RKO (cell line): Measurements from ENCODE around the gene DNAJC6.
"Not testable (repeated sequence)": the region's sequence is repeated elsewhere in the genome, so short reads cannot be mapped to it uniquely, and the experiment has no call there.

Source experiments
- DNase-seq: peaks from one replicate; pipeline ENCODE4 v3.0.0-alpha.2; 2016; ENCODE audit warnings: low spot score

DNAJC6 gene

DNA sequence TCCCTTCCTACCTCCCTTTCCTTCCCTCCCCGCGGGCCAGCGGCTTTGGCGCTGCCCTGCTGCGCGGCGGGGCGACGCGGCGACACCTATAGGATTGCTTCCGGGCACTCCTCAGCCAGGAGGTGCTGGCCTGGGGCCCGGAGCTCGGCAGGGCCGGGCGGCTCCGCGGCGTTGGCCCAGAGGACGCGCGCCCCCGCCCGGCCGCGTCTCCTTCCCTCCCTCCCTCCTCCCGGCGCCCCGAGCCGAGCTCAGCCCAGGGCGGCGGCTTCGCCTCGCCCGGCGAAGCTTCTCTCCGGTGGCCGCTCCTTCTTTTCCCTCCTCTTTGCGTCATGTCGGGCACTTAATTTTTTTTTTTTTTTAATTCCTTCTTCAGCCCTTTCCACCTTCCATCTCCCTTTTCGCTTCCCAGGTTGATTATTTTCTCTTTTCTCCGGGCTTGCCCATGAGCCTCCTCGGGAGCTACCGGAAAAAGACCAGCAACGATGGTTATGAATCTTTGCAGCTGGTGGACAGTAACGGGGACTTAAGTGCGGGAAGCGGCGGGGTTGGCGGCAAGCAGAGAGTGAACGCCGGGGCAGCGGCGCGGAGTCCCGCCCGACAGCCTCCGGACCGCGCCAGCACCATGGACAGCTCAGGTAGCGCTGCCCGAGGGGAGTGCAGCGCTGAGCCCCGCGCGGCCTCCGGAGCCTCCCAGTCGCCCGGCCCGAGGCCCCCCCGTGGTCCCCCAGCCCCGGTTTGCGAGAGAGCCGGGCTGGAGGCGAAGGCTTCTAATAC is at the start of gene DNAJC6:
TSS of gene DNAJC6 (plus strand) at position 240 of the 774 bp plus-strand sequence. CDS start at position 443, 203 bp downstream.
- peak; percentile 72 for DNase-seq

GRCh38 chr1:65259816-65260215 is 49.5 kb upstream of the DNAJC6 start:
- no peak for DNase-seq

GRCh38 chr1:65260851-65261473 is 48.4 kb upstream of the DNAJC6 start:
- DNase-seq = peak; percentile 81

DNA sequence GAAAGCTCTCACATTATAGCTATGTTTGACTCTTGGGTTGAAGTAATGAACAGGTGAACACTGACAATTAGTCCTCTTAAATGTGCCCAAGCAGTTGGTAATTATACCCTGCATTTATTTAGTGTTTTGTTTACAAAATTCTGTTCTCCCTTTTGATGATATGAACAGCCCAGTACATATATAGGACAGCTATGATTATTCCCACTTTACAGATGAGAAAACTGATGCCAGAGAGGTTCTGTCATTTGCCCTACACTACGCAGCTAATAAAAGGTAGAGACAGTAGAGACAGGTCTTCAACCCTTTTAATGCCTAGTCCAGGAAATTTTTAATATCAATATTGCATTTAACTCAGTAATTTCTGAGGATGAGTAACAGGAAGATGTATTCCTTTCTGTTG is 46.1 kb upstream of the DNAJC6 start:
- DNase-seq = no peak

GRCh38 chr1:65264197-65264929 is 45.0 kb upstream of the DNAJC6 start:
- DNase-seq = no peak

- no peak for DNase-seq
Measured at GRCh38 chr1:65265296-65265650, 44.1 kb upstream of the DNAJC6 start.

DNA sequence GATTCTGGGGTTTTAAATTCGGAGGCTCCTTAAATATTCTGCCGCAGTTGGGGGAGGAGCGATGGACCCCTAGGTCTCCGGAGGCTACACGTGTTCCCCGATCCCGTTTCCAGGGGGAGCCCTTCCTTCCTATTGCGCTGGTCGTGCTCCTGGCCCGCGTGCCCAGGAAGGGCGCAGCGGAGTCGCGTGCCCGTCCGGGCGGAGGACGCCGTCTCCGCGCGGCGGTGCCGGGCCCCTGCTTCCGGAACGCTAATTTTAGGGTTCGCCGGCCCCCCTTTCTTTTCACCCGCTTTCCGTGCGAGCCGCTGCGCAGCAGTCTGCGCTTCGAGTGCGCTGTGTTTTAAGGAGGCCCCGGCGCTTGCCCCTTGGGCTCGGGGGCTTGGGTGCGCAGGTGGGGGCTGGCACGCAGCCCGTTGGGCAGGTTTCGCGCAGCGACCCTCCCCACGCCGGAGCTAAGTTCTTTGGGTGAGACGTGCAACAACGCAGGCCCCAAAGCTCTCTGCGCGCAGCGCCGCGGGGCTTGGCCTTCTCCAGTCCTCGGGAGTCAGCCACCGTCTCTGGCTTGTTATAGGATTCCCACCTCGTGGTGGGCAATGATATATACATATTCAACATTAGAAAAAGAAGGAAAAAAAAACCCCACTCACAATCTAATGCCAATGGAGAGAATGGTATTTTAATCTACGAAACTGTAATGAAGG is 43.5 kb upstream of the DNAJC6 start:
- no peak for DNase-seq

DNA sequence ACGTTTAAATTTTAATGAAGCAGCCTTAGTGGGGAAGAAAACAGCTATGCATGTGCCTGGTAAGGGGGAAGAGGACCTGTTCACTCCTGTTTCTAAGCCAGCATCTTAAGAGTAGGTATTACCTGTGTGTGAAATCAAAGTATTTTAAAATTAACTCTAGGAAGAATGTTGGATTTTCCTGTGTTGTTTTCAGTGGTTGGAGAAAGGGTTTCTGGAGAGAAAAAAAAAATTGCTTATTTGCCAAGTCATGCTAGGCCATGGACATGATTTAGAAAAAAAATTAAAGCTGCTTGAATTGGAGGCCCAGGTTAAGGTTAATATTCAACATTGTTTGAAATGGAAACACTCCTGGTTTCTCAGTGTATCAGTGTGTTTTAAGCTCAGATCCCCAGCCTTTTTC is 42.9 kb upstream of the DNAJC6 start:
- DNase-seq = no peak

DNA sequence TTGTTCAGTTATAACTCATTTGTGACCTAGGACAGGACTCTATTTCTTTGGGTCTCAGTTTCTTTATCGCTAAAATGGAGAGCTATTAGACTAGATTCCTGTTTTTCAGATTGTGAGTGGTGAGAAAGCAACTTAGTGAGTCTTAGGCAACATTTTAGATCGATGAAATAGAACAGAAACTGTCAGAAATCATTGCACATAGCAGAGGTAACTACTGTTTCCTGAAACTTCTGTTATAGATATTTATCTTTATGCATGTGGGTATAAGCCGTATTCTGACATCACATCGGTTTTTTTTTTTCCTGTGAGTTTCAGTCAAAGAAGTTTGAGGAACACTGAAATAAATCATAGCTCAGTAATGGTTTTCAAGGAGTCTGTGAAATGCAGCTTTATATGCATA is 42.1 kb upstream of the DNAJC6 start:
- no peak for DNase-seq

DNA sequence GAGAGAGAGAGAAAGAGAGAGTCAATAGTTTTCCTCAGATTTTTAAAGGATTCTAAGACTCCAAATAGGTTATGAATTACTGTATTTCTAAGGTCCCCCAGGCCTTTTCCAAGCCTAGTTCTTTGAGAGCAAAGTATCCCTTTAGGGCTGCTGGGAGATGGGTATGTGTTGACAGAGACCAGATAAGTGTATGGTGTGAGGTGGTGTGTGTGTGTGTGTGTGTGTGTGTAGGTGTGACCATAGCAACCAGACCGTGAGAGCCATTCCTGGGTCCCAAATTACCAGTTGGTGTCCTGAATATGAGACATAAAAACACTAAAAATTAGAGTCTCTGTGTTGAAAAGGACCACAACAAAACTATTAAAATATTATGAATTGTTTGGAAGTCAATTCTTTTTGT is 41.7 kb upstream of the DNAJC6 start:
- DNase-seq = no peak

GRCh38 chr1:65269612-65270011 is 39.7 kb upstream of the DNAJC6 start:
- DNase-seq = no peak

DNA sequence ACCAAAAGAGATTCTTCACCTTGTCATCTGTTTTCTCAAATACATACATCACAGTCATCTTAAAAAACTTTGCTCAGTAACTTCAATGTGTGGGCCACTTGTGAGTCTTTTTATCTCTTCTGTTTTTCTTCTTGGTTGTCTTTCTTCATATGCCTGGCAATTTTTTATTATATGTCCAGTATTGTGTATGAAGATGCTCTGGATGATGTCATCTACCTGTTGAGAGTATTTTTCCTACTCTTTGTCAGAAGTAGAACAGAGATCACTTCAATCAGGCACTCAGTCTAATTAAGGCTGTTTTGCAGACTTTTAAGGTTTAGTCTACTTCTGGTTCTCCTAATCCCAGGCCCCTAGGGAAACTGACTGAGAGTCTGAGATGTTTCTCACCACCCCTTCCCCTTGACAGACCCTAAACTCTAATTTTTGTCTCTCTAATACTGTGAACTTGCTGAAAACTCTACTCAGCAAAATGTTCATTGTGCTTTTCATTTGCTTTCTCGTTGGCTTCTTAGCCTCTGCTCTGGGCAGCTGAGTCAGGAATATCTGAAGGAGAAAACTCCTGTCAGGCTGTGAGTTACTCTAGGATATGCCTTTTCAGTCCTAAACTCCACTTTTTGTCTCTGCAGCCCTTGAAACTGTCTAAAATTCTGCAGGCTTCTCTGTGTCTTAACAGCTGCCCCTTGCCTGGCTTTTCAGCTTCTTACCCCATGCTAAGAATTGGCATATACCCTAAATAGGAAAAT is 33.0 kb upstream of the DNAJC6 start:
- no peak for DNase-seq

GRCh38 chr1:65277605-65278347 is 31.6 kb upstream of the DNAJC6 start:
- no peak for DNase-seq

GRCh38 chr1:65278376-65279069 is 30.8 kb upstream of the DNAJC6 start:
- no peak for DNase-seq

DNA sequence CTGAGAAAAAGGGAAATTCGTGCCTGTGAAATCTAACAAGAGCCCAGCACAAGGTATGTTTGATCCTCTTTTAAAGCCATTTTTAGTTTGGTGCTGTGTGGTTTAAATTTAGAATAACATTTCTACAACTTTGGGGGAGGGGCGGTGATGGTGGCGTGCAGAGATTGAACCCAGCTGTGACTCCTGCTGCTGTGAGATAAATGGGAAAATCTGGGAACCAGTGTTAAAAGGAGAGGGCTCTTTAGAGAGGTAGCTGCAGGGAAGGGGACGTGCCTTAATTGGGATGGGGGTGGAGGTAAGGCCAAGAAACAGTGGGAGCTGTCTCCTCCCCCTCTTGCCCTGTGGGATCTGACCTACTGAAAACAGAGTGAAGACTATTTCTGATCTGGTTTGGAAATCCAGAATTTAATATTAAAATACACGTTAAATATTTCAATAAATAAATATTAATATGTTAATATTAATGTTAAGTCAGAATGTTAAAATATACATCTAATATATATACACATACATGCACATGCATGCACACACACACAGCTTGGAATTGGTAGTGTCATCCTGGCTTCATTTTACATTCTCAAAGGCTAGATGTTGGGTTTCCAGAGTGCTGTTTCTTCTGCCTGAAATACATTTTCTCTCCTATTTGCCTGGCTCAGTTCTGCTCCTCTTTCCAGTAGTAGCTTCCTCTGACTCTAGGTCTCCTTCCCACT is 30.1 kb upstream of the DNAJC6 start:
- DNase-seq = no peak

GRCh38 chr1:65281846-65282245 is 27.5 kb upstream of the DNAJC6 start:
- DNase-seq = no peak

DNA sequence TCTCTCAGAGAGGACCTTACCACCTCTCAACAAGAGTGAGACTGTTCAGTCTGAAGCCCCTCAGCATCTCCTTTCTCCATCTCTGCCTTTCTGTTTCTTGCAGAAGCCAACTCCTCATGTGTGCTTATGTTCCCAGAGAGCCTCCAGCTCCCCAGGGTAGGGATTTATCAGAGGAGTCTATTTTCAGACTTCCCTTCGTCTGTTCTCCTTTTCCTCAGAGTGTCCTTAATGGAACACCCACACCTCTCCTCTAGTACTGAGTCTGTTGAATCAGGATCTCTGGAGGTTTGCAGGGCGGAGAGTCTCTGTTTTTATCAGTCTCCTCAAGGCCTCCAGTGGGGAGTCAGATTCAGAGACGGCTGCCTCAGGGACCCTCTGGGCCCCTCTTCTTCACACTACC is 25.1 kb upstream of the DNAJC6 start:
- no peak for DNase-seq

DNA sequence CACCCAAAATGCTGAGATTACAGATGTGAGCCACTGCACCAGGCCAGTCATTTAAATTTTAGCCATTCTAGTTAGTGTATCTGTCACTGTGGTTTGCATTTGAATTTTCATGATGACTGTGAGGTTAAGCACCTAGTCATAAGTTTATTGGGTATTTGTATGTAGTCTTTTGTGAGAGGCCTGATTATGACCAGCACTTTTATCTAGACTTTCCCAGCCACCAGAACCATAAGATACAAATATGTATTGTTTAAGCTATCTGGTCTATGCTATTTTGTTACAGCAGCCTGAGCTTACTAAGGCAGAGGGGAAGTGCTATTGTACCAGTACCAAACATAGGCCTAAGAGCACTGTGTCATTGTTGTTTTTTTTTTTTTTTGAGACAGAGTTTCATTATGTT is 19.9 kb upstream of the DNAJC6 start:
- DNase-seq = no peak

- not testable (repeated sequence) for DNase-seq
Measured at GRCh38 chr1:65291818-65292217, 17.5 kb upstream of the DNAJC6 start.
